ENCODE data around the gene LAMB2.

The LAMB2 gene

GRCh38 chr3:49098910-49099630 lies 33.8 kb downstream of the LAMB2 start:
- TF ChIP-seq CSDC2 (CRISPR knock-in tag; IDR thresholded peaks at IDR 0.05) (no peak), TOX (CRISPR knock-in tag; IDR thresholded peaks at IDR 0.05; ENCODE audit: borderline replicate concordance) (no peak), ZNF70 (CRISPR knock-in tag; IDR thresholded peaks at IDR 0.05) (no peak), BACH2 (CRISPR knock-in tag; IDR thresholded peaks at IDR 0.05; ENCODE audit: borderline replicate concordance) (no peak), TSHZ2 (CRISPR knock-in tag; IDR thresholded peaks at IDR 0.05) (no peak), PATZ1 (CRISPR knock-in tag; IDR thresholded peaks at IDR 0.05; ENCODE audit: borderline replicate concordance) (no peak), ZC3H10 (CRISPR knock-in tag; IDR thresholded peaks at IDR 0.05) (no peak), SNAI2 (CRISPR knock-in tag; IDR thresholded peaks at IDR 0.05) (no peak), ISL1 (CRISPR knock-in tag; IDR thresholded peaks at IDR 0.05) (no peak), ARNTL (CRISPR knock-in tag; IDR thresholded peaks at IDR 0.05; ENCODE audit: borderline replicate concordance, low read depth) (no peak), OSR1 (CRISPR knock-in tag; IDR thresholded peaks at IDR 0.05) (no peak), CREB5 (CRISPR knock-in tag; IDR thresholded peaks at IDR 0.05; ENCODE audit: low read depth) (no peak), TCF4 (CRISPR knock-in tag; IDR thresholded peaks at IDR 0.05; ENCODE audit: borderline replicate concordance) (no peak), POU6F1 (CRISPR knock-in tag; IDR thresholded peaks at IDR 0.05; ENCODE audit: borderline replicate concordance, low read depth) (no peak), CSRNP3 (CRISPR knock-in tag; IDR thresholded peaks at IDR 0.05) (no peak), ZNF565 (CRISPR knock-in tag; conservative IDR thresholded peaks at IDR 0.05; ENCODE audit: low read depth) (no peak), PPARA (CRISPR knock-in tag; IDR thresholded peaks at IDR 0.05; ENCODE audit: borderline replicate concordance) (no peak), GLIS3 (CRISPR knock-in tag; IDR thresholded peaks at IDR 0.05) (no peak)
- no peak for ATAC-seq

GRCh38 chr3:49098429-49098828 lies 34.4 kb downstream of the LAMB2 start:
- TF ChIP-seq SNAI2 (CRISPR knock-in tag; IDR thresholded peaks at IDR 0.05): no peak
- no peak for TF ChIP-seq TOX (CRISPR knock-in tag; IDR thresholded peaks at IDR 0.05; ENCODE audit: borderline replicate concordance)
- TF ChIP-seq CSDC2 (CRISPR knock-in tag; IDR thresholded peaks at IDR 0.05): no peak
- TF ChIP-seq ZFP3 (CRISPR knock-in tag; IDR thresholded peaks at IDR 0.05): no peak
- TF ChIP-seq ZNF565 (CRISPR knock-in tag; conservative IDR thresholded peaks at IDR 0.05; ENCODE audit: low read depth): no peak
- no peak for TF ChIP-seq BACH2 (CRISPR knock-in tag; IDR thresholded peaks at IDR 0.05; ENCODE audit: borderline replicate concordance)
- TF ChIP-seq OSR1 (CRISPR knock-in tag; IDR thresholded peaks at IDR 0.05): no peak
- no peak for TF ChIP-seq POU6F1 (CRISPR knock-in tag; IDR thresholded peaks at IDR 0.05; ENCODE audit: borderline replicate concordance, low read depth)
- no peak for ATAC-seq
